ENCODE data around the gene PIP5K1B. TPM values are rescaled to one million over a fixed set of nuclear protein-coding genes. Genes with fewer than 3 reads are reported as not detected.

Gene PIP5K1B, protein sequence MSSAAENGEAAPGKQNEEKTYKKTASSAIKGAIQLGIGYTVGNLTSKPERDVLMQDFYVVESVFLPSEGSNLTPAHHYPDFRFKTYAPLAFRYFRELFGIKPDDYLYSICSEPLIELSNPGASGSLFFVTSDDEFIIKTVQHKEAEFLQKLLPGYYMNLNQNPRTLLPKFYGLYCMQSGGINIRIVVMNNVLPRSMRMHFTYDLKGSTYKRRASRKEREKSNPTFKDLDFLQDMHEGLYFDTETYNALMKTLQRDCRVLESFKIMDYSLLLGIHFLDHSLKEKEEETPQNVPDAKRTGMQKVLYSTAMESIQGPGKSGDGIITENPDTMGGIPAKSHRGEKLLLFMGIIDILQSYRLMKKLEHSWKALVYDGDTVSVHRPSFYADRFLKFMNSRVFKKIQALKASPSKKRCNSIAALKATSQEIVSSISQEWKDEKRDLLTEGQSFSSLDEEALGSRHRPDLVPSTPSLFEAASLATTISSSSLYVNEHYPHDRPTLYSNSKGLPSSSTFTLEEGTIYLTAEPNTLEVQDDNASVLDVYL
- total RNA-seq = 1 to 10 TPM in 3 of 4 donors, under 1 TPM in 1; 0.29 to 8.2 (median 4.1) TPM

DNA sequence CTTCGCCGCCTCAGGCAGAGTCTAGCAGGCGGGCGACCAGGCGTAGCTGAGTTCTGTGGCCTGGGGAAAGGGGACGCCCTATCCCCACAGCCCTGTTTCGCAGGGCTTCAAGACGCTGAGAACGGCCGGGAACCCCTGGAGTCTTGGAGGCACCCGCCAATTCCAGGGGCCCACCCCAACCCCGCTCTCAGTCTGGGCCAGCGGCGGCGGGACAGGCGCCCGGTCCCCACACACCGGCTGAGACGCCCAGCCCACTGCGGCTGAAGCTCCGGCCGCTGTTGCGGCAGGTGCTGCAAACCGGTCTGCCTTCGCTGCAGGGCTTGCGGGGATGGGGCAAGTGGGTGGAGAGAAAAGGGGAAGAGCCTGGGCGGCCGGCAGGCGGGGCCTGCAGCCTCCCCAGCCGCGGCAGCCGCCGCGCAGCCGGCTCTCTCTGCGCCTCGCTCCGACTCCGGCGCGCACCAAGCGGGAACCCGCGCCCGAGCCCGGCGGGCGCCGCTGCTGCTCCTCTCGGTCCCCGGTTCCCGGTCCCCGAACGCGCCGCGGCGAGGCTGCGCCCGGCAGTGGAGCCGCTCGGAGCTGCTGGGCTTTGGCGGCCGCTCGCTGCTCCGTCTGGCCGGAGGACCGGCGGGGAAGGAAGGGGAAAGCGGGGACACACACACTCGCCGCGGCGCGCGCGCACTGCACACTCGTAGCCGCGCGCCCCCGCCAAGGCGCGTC, at the start of gene PIP5K1B:
PIP5K1B (plus strand) TSS at position 427 of the 717 bp plus-strand sequence. CDS start 117,375 bp downstream, outside the sequence.
- Histone ChIP-seq H3K4me1 (no peaks in the 10 kb centered on the region), H3K36me3 (no peaks in the 10 kb centered on the region), H3K4me3 (peak within 1 kb of the TSS; percentile 48 to 60), H3K27me3 (peaks cover 0 to 9% of the 10 kb centered on the region in 2 donors), H3K27ac (peak within 1 kb of the TSS; percentile 47 to 65), H3K9me3 (no peaks in the 10 kb centered on the region)
- peak in 1 of 2 donors; percentile 66 for TF ChIP-seq POLR2A (IDR thresholded peaks at IDR 0.05)
- TF ChIP-seq, protein P1, sequence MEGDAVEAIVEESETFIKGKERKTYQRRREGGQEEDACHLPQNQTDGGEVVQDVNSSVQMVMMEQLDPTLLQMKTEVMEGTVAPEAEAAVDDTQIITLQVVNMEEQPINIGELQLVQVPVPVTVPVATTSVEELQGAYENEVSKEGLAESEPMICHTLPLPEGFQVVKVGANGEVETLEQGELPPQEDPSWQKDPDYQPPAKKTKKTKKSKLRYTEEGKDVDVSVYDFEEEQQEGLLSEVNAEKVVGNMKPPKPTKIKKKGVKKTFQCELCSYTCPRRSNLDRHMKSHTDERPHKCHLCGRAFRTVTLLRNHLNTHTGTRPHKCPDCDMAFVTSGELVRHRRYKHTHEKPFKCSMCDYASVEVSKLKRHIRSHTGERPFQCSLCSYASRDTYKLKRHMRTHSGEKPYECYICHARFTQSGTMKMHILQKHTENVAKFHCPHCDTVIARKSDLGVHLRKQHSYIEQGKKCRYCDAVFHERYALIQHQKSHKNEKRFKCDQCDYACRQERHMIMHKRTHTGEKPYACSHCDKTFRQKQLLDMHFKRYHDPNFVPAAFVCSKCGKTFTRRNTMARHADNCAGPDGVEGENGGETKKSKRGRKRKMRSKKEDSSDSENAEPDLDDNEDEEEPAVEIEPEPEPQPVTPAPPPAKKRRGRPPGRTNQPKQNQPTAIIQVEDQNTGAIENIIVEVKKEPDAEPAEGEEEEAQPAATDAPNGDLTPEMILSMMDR (IDR thresholded peaks at IDR 0.05) = peak in 2 of 4 experiments; percentile 8 to 20
- intact Hi-C loops (cut with DNase I; ENCODE audit: low total_unique reads) = no loop called here
- peak; percentile 30 to 35 for DNase-seq

DNA sequence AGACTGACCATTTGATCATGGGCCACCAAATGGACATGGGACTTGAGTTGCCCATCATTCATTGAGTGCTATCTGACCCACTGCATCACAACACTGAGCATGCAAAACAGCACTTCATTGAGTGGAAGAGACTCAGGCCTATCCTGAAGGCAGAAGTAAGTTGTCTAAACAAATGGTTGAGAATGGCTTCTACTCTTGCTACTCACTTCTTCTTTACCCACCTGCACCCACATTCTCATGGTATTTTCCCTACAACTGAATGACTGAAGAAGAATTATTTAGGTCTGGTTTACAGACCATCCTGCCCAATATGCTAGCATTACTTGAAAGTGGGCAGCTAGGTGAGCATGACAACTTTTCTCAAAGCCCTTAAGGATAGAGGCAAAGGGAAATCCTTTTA, 41.0 kb upstream of the PIP5K1B start:
- DNase-seq = no peak
- Histone ChIP-seq H3K4me3 (no peak overlapping the region), H3K4me1 (no peaks in the 10 kb centered on the region), H3K9me3 (no peaks in the 10 kb centered on the region), H3K27ac (no peak overlapping the region), H3K36me3 (no peaks in the 10 kb centered on the region), H3K27me3 (no peaks in the 10 kb centered on the region)
- TF ChIP-seq, protein P1 (IDR thresholded peaks at IDR 0.05) = no peak
- no peak for TF ChIP-seq POLR2A (IDR thresholded peaks at IDR 0.05)
- intact Hi-C loops (cut with DNase I; ENCODE audit: low total_unique reads) = no loop called here

DNA sequence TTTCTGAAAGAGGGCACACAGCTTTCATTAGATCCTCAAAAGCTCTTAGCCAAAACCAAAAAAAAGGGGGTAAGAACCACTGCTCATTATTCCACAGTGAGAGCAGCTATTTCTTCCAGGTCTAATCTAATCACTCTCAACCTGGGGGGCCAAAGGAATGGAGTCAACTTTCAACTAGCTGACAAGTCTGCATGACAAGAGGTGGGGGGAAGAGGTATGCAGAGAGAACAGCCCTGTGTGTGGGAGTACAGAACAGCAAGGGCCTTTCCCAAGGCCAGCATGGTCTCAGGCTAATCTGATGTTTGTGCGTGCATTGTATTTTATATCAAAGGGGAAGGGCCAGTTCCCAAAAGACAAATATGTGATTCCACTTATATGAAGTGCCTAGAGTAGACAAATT, 36.9 kb upstream of the PIP5K1B start:
- H3K27me3 ChIP-seq = no peaks in the 10 kb centered on the region

DNA sequence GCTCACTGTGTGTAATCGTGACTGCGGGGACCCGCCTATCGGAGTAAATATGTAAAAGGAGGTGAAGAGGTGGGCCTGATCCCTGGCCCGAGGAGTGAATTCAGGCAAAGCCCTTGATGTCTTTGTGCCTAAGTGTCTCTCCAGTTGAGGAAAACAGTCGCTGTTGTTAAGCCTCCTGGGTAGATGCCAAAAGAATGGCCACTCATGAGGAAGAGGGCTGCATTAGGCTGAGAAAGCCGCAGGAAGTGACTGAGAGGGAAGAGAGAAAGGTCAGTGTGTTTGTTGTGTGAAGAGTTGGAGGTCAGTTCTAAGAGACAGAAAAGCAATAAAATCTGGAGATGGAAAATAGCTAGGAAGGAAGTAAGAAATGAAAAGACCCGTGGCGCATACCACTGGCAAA, 35.8 kb upstream of the PIP5K1B start:
- H3K4me1 ChIP-seq = no peaks in the 10 kb centered on the region
- no peak overlapping the region for H3K4me3 ChIP-seq
- H3K36me3 ChIP-seq = no peaks in the 10 kb centered on the region
- no peaks in the 10 kb centered on the region for H3K27me3 ChIP-seq
- H3K9me3 ChIP-seq = no peaks in the 10 kb centered on the region
- intact Hi-C loops (cut with DNase I; ENCODE audit: low total_unique reads) = no loop called here
- TF ChIP-seq, protein P1 (IDR thresholded peaks at IDR 0.05) = no peak
- TF ChIP-seq POLR2A (IDR thresholded peaks at IDR 0.05) = no peak
- no peak for DNase-seq
- no peak overlapping the region for H3K27ac ChIP-seq

More for the DNA sequence above, 36.9 kb upstream of the PIP5K1B start:
- Histone ChIP-seq H3K36me3 (no peaks in the 10 kb centered on the region), H3K4me1 (no peaks in the 10 kb centered on the region), H3K4me3 (no peak overlapping the region), H3K9me3 (no peaks in the 10 kb centered on the region), H3K27ac (no peak overlapping the region)
- no peak for TF ChIP-seq POLR2A (IDR thresholded peaks at IDR 0.05)
- TF ChIP-seq, protein P1 (IDR thresholded peaks at IDR 0.05) = no peak
- intact Hi-C loops (cut with DNase I; ENCODE audit: low total_unique reads) = no loop called here
- DNase-seq = no peak

Measured in uterus (tissue), 4 donors.